ENCODE measurements around the gene TRIM6. TPM values are rescaled to one million over a fixed set of nuclear protein-coding genes. Genes with fewer than 3 reads are reported as not detected.

The TRIM6 gene
- total RNA-seq, 1 experiment from 2014 or later, result 0.75 TPM

DNA sequence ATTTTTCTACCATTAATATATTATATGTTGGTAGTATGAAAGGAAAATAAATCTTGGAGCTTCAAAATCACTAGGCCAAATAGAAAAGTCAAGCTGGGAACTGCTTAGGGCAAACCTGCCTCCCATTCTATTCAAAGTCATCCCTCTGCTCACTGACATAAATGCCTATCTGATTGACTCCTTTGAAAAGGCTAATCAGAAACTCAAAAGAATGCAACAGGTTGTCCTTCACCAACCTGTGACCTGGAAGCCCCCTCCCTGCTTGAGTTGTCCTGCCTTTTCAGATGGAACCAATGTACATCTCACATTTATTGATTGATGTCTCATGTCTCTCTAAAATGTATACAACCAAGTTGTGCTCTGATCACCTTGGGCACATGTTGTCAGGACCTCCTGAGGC is 25.1 kb downstream of the TRIM6 start:
- Mint-ChIP-seq H3K4me3 (ENCODE audit: unreplicated experiment) (no peak overlapping the region), H3K9me3 (ENCODE audit: unreplicated experiment) (no peaks in the 10 kb centered on the region), H3K36me3 (ENCODE audit: insufficient read depth, unreplicated experiment) (no peaks in the 10 kb centered on the region), H3K27me3 (ENCODE audit: insufficient read depth, unreplicated experiment) (no peaks in the 10 kb centered on the region), H3K27ac (ENCODE audit: low read depth, unreplicated experiment) (peak overlapping the region; percentile 30), H3K4me1 (ENCODE audit: insufficient read depth, unreplicated experiment) (peaks cover 31% of the 10 kb centered on the region)
- BruUV-seq (replicated peaks), result no TSS peak
- TF ChIP-seq, protein P1, sequence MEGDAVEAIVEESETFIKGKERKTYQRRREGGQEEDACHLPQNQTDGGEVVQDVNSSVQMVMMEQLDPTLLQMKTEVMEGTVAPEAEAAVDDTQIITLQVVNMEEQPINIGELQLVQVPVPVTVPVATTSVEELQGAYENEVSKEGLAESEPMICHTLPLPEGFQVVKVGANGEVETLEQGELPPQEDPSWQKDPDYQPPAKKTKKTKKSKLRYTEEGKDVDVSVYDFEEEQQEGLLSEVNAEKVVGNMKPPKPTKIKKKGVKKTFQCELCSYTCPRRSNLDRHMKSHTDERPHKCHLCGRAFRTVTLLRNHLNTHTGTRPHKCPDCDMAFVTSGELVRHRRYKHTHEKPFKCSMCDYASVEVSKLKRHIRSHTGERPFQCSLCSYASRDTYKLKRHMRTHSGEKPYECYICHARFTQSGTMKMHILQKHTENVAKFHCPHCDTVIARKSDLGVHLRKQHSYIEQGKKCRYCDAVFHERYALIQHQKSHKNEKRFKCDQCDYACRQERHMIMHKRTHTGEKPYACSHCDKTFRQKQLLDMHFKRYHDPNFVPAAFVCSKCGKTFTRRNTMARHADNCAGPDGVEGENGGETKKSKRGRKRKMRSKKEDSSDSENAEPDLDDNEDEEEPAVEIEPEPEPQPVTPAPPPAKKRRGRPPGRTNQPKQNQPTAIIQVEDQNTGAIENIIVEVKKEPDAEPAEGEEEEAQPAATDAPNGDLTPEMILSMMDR (IDR thresholded peaks at IDR 0.05; ENCODE audit: unreplicated experiment), result no peak
- intact Hi-C loops (cut with micrococcal nuclease), result no loop called here
- POLR2A ChIA-PET, result interaction anchor here (1.8 to 4.3 kb wide), 4 partner anchors 16 to 68 kb away, joined by 6 to 14 read pairs (median 11); partner anchors contain the start of genes TRIM22, TRIM5 and TRIM6
- no peak for DNase-seq (ENCODE audit: unreplicated experiment)
- CTCF ChIA-PET, result interaction anchor here (0.7 to 3.4 kb wide), 7 partner anchors 16 to 188 kb away, joined by 3 to 16 read pairs (median 5); partner anchors contain the start of genes OR52N2 and TRIM5

- ChIA-PET CTCF (interaction anchor here (0.6 to 3.4 kb wide), 6 partner anchors 10 to 103 kb away, joined by 3 to 16 read pairs (median 4); partner anchors contain the start of gene TRIM5), POLR2A (no interaction called here)
- Mint-ChIP-seq H3K4me3 (ENCODE audit: unreplicated experiment) (no peak overlapping the region), H3K4me1 (ENCODE audit: insufficient read depth, unreplicated experiment) (peaks cover 31% of the 10 kb centered on the region), H3K9me3 (ENCODE audit: unreplicated experiment) (no peaks in the 10 kb centered on the region), H3K36me3 (ENCODE audit: insufficient read depth, unreplicated experiment) (peaks cover 5% of the 10 kb centered on the region), H3K27me3 (ENCODE audit: insufficient read depth, unreplicated experiment) (no peaks in the 10 kb centered on the region), H3K27ac (ENCODE audit: low read depth, unreplicated experiment) (no peak overlapping the region)
- intact Hi-C loops (cut with micrococcal nuclease), result no loop called here
- no TSS peak for BruUV-seq (replicated peaks)
- DNase-seq (ENCODE audit: unreplicated experiment), result no peak
- TF ChIP-seq, protein P1 (IDR thresholded peaks at IDR 0.05; ENCODE audit: unreplicated experiment), result no peak
These were observed 26.4 kb downstream of the TRIM6 start for GRCh38 chr11:5622802-5623201.

DNA sequence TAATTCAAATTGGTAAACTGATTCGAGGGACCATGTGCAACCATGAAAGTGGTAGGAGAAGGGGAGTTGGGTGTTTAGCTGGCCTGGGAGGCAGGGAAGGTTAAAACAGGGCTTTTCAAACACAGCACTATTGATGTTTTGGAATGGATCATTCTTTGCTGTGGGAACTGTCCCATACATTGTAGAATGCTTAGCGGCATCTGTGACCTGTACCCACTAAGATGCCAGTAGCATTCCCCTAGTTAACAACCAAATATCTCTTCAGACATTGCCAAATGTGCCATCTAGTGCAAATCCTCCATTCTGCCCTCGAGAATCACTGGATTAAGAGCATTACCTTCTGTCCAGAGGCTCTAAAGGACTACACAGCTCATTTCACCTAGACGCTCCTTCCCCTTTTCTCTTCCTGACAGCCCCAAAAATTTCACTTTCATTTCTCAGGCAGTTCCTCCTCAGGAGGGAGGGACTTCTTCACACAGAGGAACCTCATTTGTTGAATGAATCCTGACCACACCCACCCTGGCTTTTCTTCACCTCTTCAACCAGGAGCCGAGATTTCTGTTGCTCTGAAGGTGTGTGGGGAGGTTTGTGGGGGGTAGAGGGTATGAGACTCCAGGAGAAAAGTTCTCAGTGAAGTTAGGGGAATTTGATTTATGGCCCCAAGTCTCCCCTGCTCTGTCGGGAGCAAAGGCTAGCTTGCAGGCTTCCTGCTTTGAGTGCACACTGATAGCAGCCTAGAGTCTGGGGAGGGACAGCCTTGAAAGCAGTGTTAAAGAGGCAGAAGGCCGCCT is 28.2 kb downstream of the TRIM6 start, which contains the start of gene TRIM34:
Gene TRIM34 (plus strand): TSS at position 513 of the 791 bp plus-strand sequence. CDS start 7,331 bp downstream, outside the sequence.
- DNase-seq (ENCODE audit: unreplicated experiment), result peak; percentile 83
- intact Hi-C loops (cut with micrococcal nuclease), result loop anchor here (2.0 kb wide), 1 partner anchor 60 kb away; the partner anchor contains the start of gene TRIM5
- Mint-ChIP-seq H3K4me3 (ENCODE audit: unreplicated experiment) (peak within 1 kb of the TSS; percentile 81), H3K27ac (ENCODE audit: low read depth, unreplicated experiment) (peak within 1 kb of the TSS; percentile 57), H3K9me3 (ENCODE audit: unreplicated experiment) (no peaks in the 10 kb centered on the region), H3K27me3 (ENCODE audit: insufficient read depth, unreplicated experiment) (no peaks in the 10 kb centered on the region), H3K4me1 (ENCODE audit: insufficient read depth, unreplicated experiment) (peaks cover 31% of the 10 kb centered on the region), H3K36me3 (ENCODE audit: insufficient read depth, unreplicated experiment) (peaks cover 5% of the 10 kb centered on the region)
- BruUV-seq (replicated peaks), result no TSS peak
- TF ChIP-seq, protein P1 (IDR thresholded peaks at IDR 0.05; ENCODE audit: unreplicated experiment), result no peak
- CTCF ChIA-PET, result interaction anchor here (2.0 kb wide), 1 partner anchor 60 kb away, joined by 5 read pairs; the partner anchor contains the start of gene TRIM5
- POLR2A ChIA-PET, result interaction anchor here (0.6 to 1.7 kb wide), 4 partner anchors 19 to 65 kb away, joined by 3 to 12 read pairs (median 4); partner anchors contain the start of genes TRIM22 and TRIM5

- no peak for DNase-seq (ENCODE audit: unreplicated experiment)
- H3K36me3 Mint-ChIP-seq (ENCODE audit: insufficient read depth, unreplicated experiment), result peaks cover 5% of the 10 kb centered on the region
- H3K9me3 Mint-ChIP-seq (ENCODE audit: unreplicated experiment), result no peaks in the 10 kb centered on the region
- intact Hi-C loops (cut with micrococcal nuclease), result loop anchor here (2.0 kb wide), 1 partner anchor 60 kb away; the partner anchor contains the start of gene TRIM5
- H3K27ac Mint-ChIP-seq (ENCODE audit: low read depth, unreplicated experiment), result peak overlapping the region; percentile 57
- BruUV-seq (replicated peaks), result no TSS peak
- H3K27me3 Mint-ChIP-seq (ENCODE audit: insufficient read depth, unreplicated experiment), result no peaks in the 10 kb centered on the region
- ChIA-PET POLR2A (interaction anchor here (0.7 to 1.7 kb wide), 2 partner anchors 19 to 65 kb away, joined by 5 to 12 read pairs; partner anchors contain the start of gene TRIM22), CTCF (interaction anchor here (2.0 kb wide), 1 partner anchor 59 kb away, joined by 5 read pairs; the partner anchor contains the start of gene TRIM5)
- TF ChIP-seq, protein P1 (IDR thresholded peaks at IDR 0.05; ENCODE audit: unreplicated experiment), result no peak
- H3K4me3 Mint-ChIP-seq (ENCODE audit: unreplicated experiment), result peak overlapping the region; percentile 81
- H3K4me1 Mint-ChIP-seq (ENCODE audit: insufficient read depth, unreplicated experiment), result peaks cover 30% of the 10 kb centered on the region
These were observed 28.8 kb downstream of the TRIM6 start for GRCh38 chr11:5625281-5625680.

All from MCF 10A (cell line).